Epithelial cell of esophagus (primary cell): Measurements from ENCODE around the gene PHF21B.

Source experiments
- DNase-seq: peaks from one replicate; pipeline ENCODE4 v3.0.0; 2010; ENCODE audit warnings: low read depth
- H3K4me3 ChIP-seq: 2 replicates; pipeline ENCODE4 v1.5.1; 2011; ENCODE audit warnings: mild to moderate bottlenecking, low read length, control low read depth
- TF ChIP-seq, protein P1 (sequence below): IDR thresholded peaks from 2 replicates; pipeline ENCODE4 v1.5.1; 2011; ENCODE audit warnings: low read depth, mild to moderate bottlenecking, low read length, control low read depth, inconsistent platforms; ENCODE audit not compliant: insufficient read depth; ENCODE audit errors: missing control alignments

The PHF21B gene

DNA sequence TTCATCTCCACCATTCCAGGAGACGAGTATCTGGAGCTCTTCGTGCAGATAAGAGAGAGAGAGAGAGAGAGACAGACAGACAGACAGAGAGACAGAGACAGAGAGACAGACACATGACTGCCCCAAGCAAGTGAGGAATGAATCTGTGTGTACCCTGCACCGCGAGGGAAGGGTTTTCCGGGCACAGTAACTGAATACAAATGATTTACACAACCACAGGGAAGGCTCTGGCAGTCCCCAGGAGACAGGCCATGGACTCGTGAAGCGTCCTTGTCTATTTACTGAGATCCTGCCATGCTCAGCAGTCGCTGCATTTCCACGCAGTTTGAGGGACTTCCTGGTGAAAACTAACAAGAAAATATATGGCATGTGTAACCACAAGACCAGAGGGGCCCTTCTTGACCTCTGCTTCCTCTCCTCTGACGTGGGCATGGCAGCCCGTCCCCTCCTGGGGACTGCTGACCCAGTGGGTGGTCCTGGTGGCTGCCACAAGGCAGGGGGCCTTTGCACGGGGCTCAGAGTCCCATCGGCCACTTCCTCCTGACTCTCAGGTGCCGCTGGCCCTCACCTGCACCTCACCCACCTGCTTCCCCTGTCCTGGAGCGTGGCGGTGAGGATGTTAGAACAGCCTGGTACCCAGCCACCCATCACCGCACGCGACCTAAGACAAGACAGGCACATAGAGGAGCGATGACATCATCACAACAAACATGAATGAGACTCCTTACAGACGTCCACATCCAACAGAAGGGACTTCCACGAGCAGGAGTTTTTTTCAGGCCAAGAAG is 75.9 kb downstream of the PHF21B start:
- DNase-seq: no peak
- H3K4me3 ChIP-seq: no peak overlapping the region
- TF ChIP-seq, protein P1, sequence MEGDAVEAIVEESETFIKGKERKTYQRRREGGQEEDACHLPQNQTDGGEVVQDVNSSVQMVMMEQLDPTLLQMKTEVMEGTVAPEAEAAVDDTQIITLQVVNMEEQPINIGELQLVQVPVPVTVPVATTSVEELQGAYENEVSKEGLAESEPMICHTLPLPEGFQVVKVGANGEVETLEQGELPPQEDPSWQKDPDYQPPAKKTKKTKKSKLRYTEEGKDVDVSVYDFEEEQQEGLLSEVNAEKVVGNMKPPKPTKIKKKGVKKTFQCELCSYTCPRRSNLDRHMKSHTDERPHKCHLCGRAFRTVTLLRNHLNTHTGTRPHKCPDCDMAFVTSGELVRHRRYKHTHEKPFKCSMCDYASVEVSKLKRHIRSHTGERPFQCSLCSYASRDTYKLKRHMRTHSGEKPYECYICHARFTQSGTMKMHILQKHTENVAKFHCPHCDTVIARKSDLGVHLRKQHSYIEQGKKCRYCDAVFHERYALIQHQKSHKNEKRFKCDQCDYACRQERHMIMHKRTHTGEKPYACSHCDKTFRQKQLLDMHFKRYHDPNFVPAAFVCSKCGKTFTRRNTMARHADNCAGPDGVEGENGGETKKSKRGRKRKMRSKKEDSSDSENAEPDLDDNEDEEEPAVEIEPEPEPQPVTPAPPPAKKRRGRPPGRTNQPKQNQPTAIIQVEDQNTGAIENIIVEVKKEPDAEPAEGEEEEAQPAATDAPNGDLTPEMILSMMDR: no peak

DNA sequence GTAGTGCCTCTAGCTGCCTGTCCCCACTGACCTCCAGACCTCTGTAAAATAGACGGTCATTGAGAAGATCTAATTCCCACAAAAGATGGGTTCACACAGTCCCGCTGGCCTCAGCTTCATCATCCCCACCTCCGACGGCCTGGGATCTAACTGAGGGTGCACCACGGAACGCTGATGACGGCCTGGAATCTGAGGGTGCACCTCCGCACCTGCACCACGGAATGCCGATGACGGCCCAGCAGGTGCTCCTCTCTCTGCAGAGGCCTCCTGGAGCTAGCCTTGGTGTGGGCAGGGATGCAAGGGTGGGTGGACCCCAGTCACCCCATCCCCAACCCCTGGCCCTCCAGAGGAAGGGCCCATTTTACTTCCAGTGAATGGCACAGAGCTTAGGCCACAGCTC is 77.3 kb downstream of the PHF21B start:
- TF ChIP-seq, protein P1: no peak
- no peak for DNase-seq

DNA sequence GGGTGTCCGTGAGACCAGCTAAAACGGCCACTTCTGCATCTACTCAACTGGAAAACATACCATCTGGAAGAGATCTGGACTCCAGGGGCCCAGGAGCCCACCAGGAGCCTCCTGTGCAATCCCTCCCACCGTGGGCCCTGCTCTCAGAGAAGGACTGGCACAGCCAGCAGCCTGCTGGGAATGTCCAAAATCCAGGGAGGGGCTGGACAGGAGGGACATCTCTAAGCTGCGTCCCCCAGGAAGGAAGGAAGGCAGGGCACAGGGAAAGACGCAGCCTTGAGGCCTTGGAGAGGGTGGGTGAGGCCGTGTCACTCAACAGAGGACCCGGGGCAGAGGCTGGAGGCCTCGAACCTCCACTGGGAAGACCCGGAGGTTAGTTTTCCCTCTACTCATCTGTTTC is 78.0 kb downstream of the PHF21B start:
- DNase-seq: no peak
- TF ChIP-seq, protein P1: no peak
- no peak overlapping the region for H3K4me3 ChIP-seq

More for the DNA sequence above, 77.3 kb downstream of the PHF21B start:
- H3K4me3 ChIP-seq: no peak overlapping the region

DNA sequence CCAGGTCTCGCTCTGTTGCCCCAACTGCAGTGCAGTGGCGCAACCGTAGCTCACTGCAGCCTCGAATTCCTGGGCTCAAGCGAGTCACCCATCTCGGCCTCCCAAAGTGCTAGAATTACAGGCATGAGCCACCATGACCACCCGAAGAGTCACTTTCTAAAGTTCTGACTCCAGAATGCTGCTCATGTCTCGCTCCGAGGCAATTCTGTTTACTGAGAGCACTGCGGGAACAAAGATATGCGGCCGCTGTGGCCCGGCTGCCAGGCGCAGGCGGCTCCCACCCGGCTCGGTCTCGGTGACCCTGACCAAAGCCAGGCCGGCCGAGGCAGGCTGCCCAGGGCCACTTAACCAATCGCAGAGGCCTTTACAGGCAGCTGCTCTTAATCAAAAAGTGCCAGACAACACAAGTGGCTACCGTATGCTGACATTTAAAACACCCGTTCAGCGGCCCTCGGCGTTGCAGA is 78.7 kb downstream of the PHF21B start:
- DNase-seq: no peak
- H3K4me3 ChIP-seq: no peak overlapping the region
- TF ChIP-seq, protein P1: no peak

DNA sequence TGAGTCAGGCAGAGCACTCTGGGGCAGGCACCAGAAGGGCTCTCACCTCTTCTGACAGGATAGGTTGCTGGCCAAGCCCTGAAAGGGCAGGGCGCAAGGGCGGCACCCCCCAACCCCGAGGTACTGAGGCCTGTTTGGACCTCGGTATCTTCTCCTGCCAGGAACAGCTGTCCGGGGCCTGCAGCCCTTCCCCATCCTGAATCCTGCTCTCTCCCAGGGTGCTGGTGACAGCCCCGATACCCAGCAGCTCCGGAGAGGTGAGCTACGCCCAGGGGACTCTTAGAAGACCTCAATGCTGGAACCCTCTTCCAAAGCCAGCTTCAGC is 79.1 kb downstream of the PHF21B start:
- H3K4me3 ChIP-seq: no peak overlapping the region
- no peak for DNase-seq
- TF ChIP-seq, protein P1: no peak

DNA sequence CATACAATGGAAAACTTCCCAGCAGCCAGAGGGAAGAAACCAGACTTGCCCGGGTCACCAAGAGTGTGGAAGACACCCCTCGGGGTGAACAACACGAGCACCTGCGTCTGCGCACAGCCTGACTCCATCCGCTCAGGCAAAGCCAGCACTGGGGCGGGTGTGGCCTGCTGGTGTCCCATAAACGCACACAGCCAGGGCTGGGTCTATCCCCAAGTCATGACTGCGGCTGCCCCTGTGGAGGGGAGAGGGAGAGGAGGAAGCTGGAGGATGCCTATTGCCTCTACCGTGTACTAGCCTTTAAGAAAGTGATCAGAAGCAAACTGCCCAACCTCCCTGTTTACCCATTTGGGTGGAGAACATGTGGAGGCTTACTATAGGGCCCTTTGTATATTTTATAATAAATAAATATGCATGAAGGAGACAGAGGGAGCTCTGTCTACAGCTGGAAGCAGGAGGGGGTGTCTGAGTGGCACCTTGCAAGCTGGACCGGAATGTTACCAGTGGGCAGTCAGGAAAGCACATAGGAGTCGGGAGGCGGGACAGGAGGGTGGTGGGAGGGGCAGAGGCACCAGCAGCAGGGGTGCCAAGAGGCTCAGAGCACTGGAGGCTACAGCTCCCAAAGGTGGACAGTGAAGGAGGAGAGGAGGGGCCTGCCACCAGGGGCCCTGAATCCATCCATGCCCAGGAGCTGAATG is 79.6 kb downstream of the PHF21B start:
- no peak for DNase-seq
- TF ChIP-seq, protein P1: no peak
- no peak overlapping the region for H3K4me3 ChIP-seq

DNA sequence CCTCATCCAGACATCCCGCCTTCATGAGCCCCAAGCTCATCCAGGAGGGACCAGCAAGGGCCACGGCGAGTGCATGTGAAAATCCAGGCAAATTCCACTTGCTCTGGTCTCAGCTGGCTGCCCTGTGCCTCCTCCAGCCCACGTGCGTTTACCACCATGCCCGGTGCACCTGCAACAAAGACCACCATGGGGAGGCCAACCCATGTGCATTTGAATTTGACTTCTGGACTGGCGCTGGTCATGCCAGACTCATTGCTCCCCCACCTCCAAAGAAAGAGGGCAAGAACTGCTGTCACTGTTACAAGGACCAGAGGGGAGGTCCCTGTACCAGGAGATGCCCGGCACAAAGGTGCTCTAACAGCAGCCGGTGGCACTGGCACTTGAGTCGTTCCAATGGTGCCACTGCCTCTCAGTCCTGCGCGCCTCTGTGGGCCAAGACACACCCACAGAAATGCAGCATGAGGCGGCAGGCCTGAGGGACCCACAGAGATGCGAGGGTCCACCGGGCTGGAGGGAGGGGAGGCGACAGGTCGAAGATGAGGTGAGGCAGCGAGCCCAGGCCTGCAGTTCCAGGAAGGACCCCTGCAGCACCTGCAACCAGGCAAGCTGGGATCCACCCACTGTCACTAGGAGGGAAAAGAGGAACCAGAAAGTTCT is 80.3 kb downstream of the PHF21B start:
- TF ChIP-seq, protein P1: no peak
- DNase-seq: no peak
- H3K4me3 ChIP-seq: no peak overlapping the region
